Aorta (tissue), 5 donors: ENCODE results near the gene ZNF790. TPM values are rescaled to one million over a fixed set of nuclear protein-coding genes. Genes with fewer than 3 reads are reported as not detected.

Experiments
- ATAC-seq: fragments of 200-7000 bp; cut with Tn5 transposase; one replicate; pipeline ENCODE4 v1.9.1; 2022; ENCODE audit warnings: moderate library complexity; ENCODE audit not compliant: low FRiP score
- DNase-seq, 2 donors: peaks; one replicate each; pipeline ENCODE4 v3.0.0-alpha.2; 2020
- H3K27ac ChIP-seq, 2 donors: one replicate each; pipeline ENCODE4 v1.5.1; 2013; ENCODE audit warnings: low read length in 2 of 2, mild to moderate bottlenecking in 2 of 2, moderate library complexity in 2 of 2, control low read depth in 1 of 2, inconsistent platforms in 1 of 2, low read depth in 1 of 2
- H3K27me3 ChIP-seq, 2 donors: one replicate each; pipeline ENCODE4 v1.6.1; 2013; ENCODE audit warnings: control low read depth in 1 of 2, low read length in 1 of 2, mild to moderate bottlenecking in 1 of 2, moderate library complexity in 1 of 2; ENCODE audit not compliant: insufficient read depth in 2 of 2, control insufficient read depth in 1 of 2
- H3K36me3 ChIP-seq, 2 donors: one replicate each; pipeline ENCODE4 v1.6.1; 2013; ENCODE audit warnings: control low read depth in 1 of 2, low read length in 1 of 2, mild to moderate bottlenecking in 1 of 2; ENCODE audit not compliant: insufficient read depth in 2 of 2, control insufficient read depth in 1 of 2
- H3K4me1 ChIP-seq, 2 donors: one replicate each; pipeline ENCODE4 v1.6.1; 2013; ENCODE audit warnings: low read length in 2 of 2, control low read depth in 1 of 2, mild to moderate bottlenecking in 1 of 2, moderate library complexity in 1 of 2; ENCODE audit not compliant: insufficient read depth in 2 of 2, control insufficient read depth in 1 of 2
- H3K4me3 ChIP-seq, 2 donors: one replicate each; pipeline ENCODE4 v1.5.1; 2013; ENCODE audit warnings: low read length in 2 of 2, control low read depth in 1 of 2, mild to moderate bottlenecking in 1 of 2
- H3K9me3 ChIP-seq: one replicate; pipeline ENCODE4 v1.6.1; 2013; ENCODE audit warnings: mild to moderate bottlenecking, low read length; ENCODE audit not compliant: control insufficient read depth
- WGBS, 2 donors: extraction: QIAGEN DNeasy Blood & Tissue Kit; methylation state at CpG; one replicate each; pipeline ENCODE4 v1.1.7; 2013; 5-methylcytosine and 5-hydroxymethylcytosine counted together
- intact Hi-C, 2 donors: fragments of 100-400 bp; cut with DNase I; formaldehyde crosslinking; loops; one replicate each; pipeline versions ENCODE4 v1.14.2 to v1.15.0; 2022
- polyA plus RNA-seq, 2 donors: library from polyadenylated mRNA; stranded (reverse); fragments of 200-250 nt; gene quantifications; one replicate each; pipeline ENCODE4 v1.2.3, GENCODE V29; 2013
- total RNA-seq, 2 donors: library from RNA; stranded (reverse); fragmentation: NEBNext Ultra II Directional; extraction: Animal tissue kit (Norgen Biotek cat#: 25700); gene quantifications; one replicate each; pipeline ENCODE4 v1.2.1, GENCODE V29; 2021
- donor health status: healthy with polysubstance abuse.
- donor health status: Bipolar disorder and iron deficiency.
- donor health status: DM: no; HTN: no; CAD: no.
- donor health status: DM: no; HTN: no; CAD: no.
- donor health status: DM: yes; HTN: yes; CAD: no.

ZNF790 gene
- total and polyA plus RNA-seq, 4 donors = 1.9 to 11.8 (median 6.6) TPM

- Histone ChIP-seq H3K4me3 (peak overlapping the region; percentile 11 to 52), H3K4me1 (no peaks in the 10 kb centered on the region), H3K36me3 (no peaks in the 10 kb centered on the region), H3K27ac (peak overlapping the region in 1 of 2 donors; percentile 61), H3K27me3 (no peaks in the 10 kb centered on the region), H3K9me3 (peaks cover 2% of the 10 kb centered on the region)
- intact Hi-C loops = loop anchor here in 1 of 2 donors (1.0 to 2.0 kb wide), 2 partner anchors 11 to 66 kb away; partner anchors contain the start of genes ZNF345 and ZNF850
- 3 to 4% methylated on average over 12 of the region's 12 CpGs for WGBS, 2 donors
- DNase-seq (no peak), ATAC-seq (no peak)
Observed at GRCh38 chr19:36838784-36839324, 667 bp upstream of the ZNF790 start.

DNA sequence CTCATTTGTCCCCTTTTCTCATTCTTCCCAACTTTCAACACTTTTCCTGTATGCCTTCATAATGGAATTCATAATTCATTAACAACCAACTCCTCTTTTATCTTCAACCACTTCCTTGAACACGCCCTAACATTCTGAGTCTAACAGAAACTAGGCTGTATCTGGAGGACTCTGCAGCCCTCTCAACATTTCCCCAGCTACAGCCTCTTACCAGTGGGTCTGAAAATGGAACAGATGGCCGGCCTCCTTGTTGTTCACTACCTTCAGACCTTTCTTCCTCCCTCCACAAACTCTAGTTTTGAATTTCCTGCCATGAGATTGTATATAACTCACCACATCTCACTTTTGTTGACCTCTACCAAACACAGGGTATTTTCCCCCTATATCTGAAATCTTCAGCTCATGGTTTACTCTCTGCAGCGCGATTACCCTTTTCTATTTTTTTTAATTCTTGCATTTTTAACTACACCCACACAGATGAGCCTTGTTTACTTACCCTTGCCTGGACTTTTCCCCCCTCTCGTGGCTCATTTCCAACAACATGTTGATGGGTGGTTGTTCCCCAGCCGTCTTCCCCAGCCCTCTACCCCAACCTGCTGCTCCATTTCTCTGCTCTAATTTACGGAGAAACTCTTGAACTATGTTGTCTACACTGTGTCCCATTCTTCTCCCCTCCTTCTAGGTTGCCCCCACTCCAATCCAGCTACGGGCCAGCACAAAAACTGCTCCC lies 846 bp downstream of the ZNF790 start:
- DNase-seq (no peak), ATAC-seq (no peak)
- Histone ChIP-seq H3K4me1 (no peaks in the 10 kb centered on the region), H3K27ac (peak overlapping the region in 1 of 2 donors; percentile 76), H3K36me3 (peaks cover 0 to 2% of the 10 kb centered on the region in 2 donors), H3K9me3 (peaks cover 6% of the 10 kb centered on the region), H3K4me3 (peak overlapping the region; percentile 11 to 52), H3K27me3 (no peaks in the 10 kb centered on the region)
- intact Hi-C loops = no loop called here
- WGBS, 2 donors = 17% methylated on average over 8 of the region's 8 CpGs

DNA sequence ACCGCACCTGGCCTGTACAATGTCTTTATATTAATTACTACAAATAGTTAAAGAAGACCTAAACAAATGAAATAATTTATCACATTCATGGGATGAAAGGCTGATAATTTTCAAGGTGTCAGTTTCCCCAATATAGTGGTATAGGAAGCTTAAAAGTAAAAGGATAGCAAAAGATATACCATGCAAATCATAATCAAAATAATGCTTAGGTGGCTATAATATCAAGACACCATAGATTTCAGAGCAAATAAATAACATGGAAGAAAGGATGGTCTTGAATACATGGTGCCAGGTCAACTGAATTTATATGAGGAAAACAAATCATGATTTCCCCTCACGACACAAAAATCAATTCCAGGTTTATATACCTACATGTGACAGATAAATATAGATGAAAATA lies 4.8 kb downstream of the ZNF790 start:
- WGBS, 2 donors = 97 to 99% methylated on average over 2 of the region's 2 CpGs
- intact Hi-C loops = no loop called here
- peaks cover 7% of the 10 kb centered on the region in 2 donors for H3K36me3 ChIP-seq

GRCh38 chr19:36821758-36822157 lies 16.4 kb downstream of the ZNF790 start:
- intact Hi-C loops = no loop called here
- ATAC-seq (no peak), DNase-seq (no peak)
- Histone ChIP-seq H3K36me3 (peaks cover 21 to 30% of the 10 kb centered on the region in 2 donors), H3K4me3 (no peak overlapping the region), H3K27me3 (no peaks in the 10 kb centered on the region), H3K27ac (no peak overlapping the region), H3K9me3 (peaks cover 27% of the 10 kb centered on the region), H3K4me1 (no peaks in the 10 kb centered on the region)
- WGBS, 2 donors = 99% methylated on average over 5 of the region's 5 CpGs

More for the DNA sequence above, 4.8 kb downstream of the ZNF790 start:
- no peak overlapping the region for H3K4me3 ChIP-seq
- H3K27me3 ChIP-seq = no peaks in the 10 kb centered on the region
- no peak for ATAC-seq
- H3K9me3 ChIP-seq = peaks cover 14% of the 10 kb centered on the region
- H3K27ac ChIP-seq = no peak overlapping the region
- no peaks in the 10 kb centered on the region for H3K4me1 ChIP-seq
- no peak for DNase-seq

DNA sequence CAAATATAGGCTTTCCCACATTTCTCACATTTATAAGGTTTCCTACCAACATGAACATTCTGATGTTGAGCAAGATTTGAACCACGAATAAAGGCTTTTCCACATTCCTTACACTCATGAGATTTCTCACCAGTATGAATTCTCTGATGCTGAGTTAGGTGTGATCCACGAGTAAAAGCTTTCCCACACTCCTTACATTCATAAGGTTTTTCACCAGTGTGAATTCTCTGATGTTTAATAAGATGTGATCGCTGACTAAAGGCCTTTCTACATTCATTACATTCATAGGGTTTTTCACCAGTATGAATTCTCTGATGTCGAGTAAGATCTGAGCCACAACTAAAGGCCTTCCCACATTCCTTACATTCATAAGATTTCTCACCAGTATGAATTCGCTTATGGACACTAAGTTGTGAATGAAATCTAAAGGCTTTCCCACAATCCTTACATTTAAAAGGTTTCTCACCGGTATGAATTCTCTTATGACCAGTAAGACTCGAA lies 19.0 kb downstream of the ZNF790 start:
- no peaks in the 10 kb centered on the region for H3K27me3 ChIP-seq
- ATAC-seq (no peak), DNase-seq (no peak)
- no peaks in the 10 kb centered on the region for H3K4me1 ChIP-seq
- peaks cover 14 to 22% of the 10 kb centered on the region in 2 donors for H3K36me3 ChIP-seq
- H3K27ac ChIP-seq = no peak overlapping the region
- peaks cover 31% of the 10 kb centered on the region for H3K9me3 ChIP-seq
- 98 to 99% methylated on average over 7 of the region's 7 CpGs for WGBS, 2 donors
- intact Hi-C loops = no loop called here
- H3K4me3 ChIP-seq = peak overlapping the region; percentile 1 to 18

DNA sequence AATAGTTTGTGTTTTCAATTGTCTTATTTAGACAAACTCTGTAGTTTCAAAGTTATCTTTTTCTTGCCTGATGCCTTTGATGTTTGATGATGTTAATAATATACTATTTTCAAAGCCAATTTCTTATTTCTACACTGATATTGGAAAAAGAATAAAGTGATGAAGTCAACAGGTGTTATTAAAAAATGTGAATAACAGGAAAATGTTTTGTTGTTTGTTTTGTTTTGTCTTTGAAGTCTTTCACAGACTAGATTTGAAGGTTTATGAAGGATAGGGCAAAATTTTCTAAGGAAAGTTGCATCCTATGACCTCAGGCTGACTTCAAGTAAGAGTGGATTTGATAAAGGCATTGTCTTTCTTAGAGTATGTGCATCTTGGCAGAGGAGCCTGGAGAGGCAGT lies 31.2 kb downstream of the ZNF790 start:
- H3K27me3 ChIP-seq = no peaks in the 10 kb centered on the region
- peaks cover 20% of the 10 kb centered on the region for H3K9me3 ChIP-seq
- H3K4me1 ChIP-seq = no peaks in the 10 kb centered on the region
- peaks cover 0 to 1% of the 10 kb centered on the region in 2 donors for H3K36me3 ChIP-seq
- no peak overlapping the region for H3K27ac ChIP-seq
- no peak overlapping the region for H3K4me3 ChIP-seq
- ATAC-seq (no peak), DNase-seq (no peak)
- intact Hi-C loops = no loop called here

DNA sequence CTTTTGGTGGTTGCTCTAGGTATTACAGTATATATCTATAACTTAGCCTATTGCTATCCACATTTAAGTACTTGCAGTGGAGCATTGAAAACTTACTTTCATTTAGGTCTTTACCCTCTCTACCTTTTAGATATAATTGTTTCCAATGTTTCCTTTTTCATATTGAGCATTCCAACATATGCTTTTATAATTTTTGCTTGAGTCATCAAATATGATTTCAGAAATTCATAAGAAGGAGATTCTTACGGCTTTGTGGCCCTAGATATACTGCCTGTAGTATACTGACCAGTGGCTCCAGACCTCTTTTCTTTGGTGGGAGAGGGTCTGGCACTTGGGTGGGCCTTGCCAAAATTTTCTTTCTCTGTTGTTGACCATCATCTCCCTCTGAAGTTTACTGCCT lies 32.8 kb downstream of the ZNF790 start:
- WGBS, 2 donors = 92 to 96% methylated on average over 1 of the region's 1 CpG
- Histone ChIP-seq H3K4me1 (no peaks in the 10 kb centered on the region), H3K27me3 (no peaks in the 10 kb centered on the region), H3K9me3 (peaks cover 17% of the 10 kb centered on the region), H3K4me3 (no peak overlapping the region), H3K36me3 (peaks cover 0 to 1% of the 10 kb centered on the region in 2 donors), H3K27ac (no peak overlapping the region)
- intact Hi-C loops = no loop called here
- ATAC-seq (no peak), DNase-seq (no peak)

DNA sequence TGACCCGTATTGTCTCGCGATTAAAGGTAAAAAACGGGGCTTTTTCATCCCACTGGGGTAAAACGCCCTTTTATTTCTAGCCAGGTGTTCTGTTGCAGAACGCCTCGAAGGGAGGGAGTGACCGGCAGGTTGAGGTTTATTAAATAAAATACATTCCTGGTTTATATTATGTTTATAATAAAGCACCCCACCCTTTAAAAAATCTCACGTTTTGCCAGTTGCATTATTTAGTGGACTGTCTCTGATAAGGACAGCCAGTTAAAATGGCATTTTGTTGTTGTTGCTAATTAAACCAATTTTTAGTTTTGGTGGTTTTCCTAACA lies 40.4 kb downstream of the ZNF790 start:
- Histone ChIP-seq H3K36me3 (no peaks in the 10 kb centered on the region), H3K27me3 (no peaks in the 10 kb centered on the region), H3K4me1 (no peaks in the 10 kb centered on the region), H3K9me3 (peaks cover 3% of the 10 kb centered on the region), H3K4me3 (peak overlapping the region; percentile 59 to 74), H3K27ac (peak overlapping the region in 1 of 2 donors; percentile 46)
- ATAC-seq = no peak
- intact Hi-C loops = no loop called here
- 0% methylated on average over 9 of the region's 9 CpGs for WGBS, 2 donors
- DNase-seq = no peak

DNA sequence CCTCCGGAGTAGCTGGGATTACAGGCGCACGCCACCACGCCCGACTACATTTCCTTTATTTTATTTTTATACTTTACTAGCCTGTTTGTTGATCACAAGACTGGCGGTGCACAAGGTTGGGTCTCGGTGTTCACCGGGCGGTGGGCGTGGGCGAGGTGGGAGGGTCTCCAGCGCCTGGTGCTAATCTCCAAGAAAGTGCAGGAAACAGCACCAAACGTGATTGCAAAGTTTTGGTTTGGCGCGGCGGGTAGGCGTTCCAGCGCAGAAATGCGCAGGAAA lies 41.5 kb downstream of the ZNF790 start:
- DNase-seq (no peak), ATAC-seq (no peak)
- no peaks in the 10 kb centered on the region for H3K27me3 ChIP-seq
- intact Hi-C loops = no loop called here
- peak overlapping the region; percentile 38 to 40 for H3K4me3 ChIP-seq
- 9 to 12% methylated on average over 19 of the region's 19 CpGs for WGBS, 2 donors
- H3K4me1 ChIP-seq = no peaks in the 10 kb centered on the region
- H3K9me3 ChIP-seq = peaks cover 5% of the 10 kb centered on the region
- H3K36me3 ChIP-seq = no peaks in the 10 kb centered on the region
- H3K27ac ChIP-seq = no peak overlapping the region
